ENCODE results near the gene OR2V2. TPM values are rescaled to one million over a fixed set of nuclear protein-coding genes. Genes with fewer than 3 reads are reported as not detected.
A peak's percentile ranks its signal among the peaks of the same experiment; 100 is the strongest.

The OR2V2 gene
- polyA plus RNA-seq, 1 donor from 2014 or later: not detected

- H3K27me3 ChIP-seq (ENCODE audit: insufficient read depth, low read depth, low read length): peaks cover 49% of the 10 kb centered on the region
- H3K9ac ChIP-seq (ENCODE audit: low read length): no peak overlapping the region
- H3K9me2 ChIP-seq (ENCODE audit: insufficient read depth, low read length): no peaks in the 10 kb centered on the region
- no peak overlapping the region for H3K4me2 ChIP-seq (ENCODE audit: low read length)
- H4K20me1 ChIP-seq (ENCODE audit: insufficient read depth): no peaks in the 10 kb centered on the region
- no peak for TF ChIP-seq EP300 (conservative IDR thresholded peaks at IDR 0.05; ENCODE audit: poor library complexity, severe bottlenecking)
- TF ChIP-seq POLR2AphosphoS5 (IDR thresholded peaks at IDR 0.05): no peak
- no peak for TF ChIP-seq MXI1 (conservative IDR thresholded peaks at IDR 0.05; ENCODE audit: poor library complexity, severe bottlenecking)
- no peak for TF ChIP-seq CTCF (IDR thresholded peaks at IDR 0.05; ENCODE audit: poor library complexity, severe bottlenecking)
- no peak for TF ChIP-seq RAD21 (conservative IDR thresholded peaks at IDR 0.05)
- TF ChIP-seq TAF1 (IDR thresholded peaks at IDR 0.05; ENCODE audit: low read depth): no peak
- no peak for TF ChIP-seq REST (IDR thresholded peaks at IDR 0.05; ENCODE audit: borderline replicate concordance)
- TF ChIP-seq SMC3 (conservative IDR thresholded peaks at IDR 0.05; ENCODE audit: poor library complexity): no peak
- no peak for TF ChIP-seq EZH2 (IDR thresholded peaks at IDR 0.05; ENCODE audit: borderline replicate concordance, insufficient read depth, low read length, poor library complexity, severe bottlenecking)
- H3K9me3 ChIP-seq (ENCODE audit: low read length): no peaks in the 10 kb centered on the region
- peak overlapping the region; percentile 33 for H3K4me3 ChIP-seq (ENCODE audit: low read length)
- H3K27ac ChIP-seq (ENCODE audit: low read length): no peak overlapping the region
- no peaks in the 10 kb centered on the region for H3K79me2 ChIP-seq (replicated peaks; ENCODE audit: insufficient read depth, low read length)
- H3F3A ChIP-seq (ENCODE audit: insufficient read depth, low read length, poor library complexity, severe bottlenecking): no peaks in the 10 kb centered on the region
- H3K36me3 ChIP-seq (ENCODE audit: insufficient read depth, low read length): no peaks in the 10 kb centered on the region
- no peak overlapping the region for H2AFZ ChIP-seq (ENCODE audit: low read depth, low read length)
Observed at GRCh38 chr5:181163487-181164075, 16.2 kb downstream of the OR2V2 start.

GRCh38 chr5:181164076-181164952 is 16.9 kb downstream of the OR2V2 start:
- Histone ChIP-seq H3K9me2 (ENCODE audit: insufficient read depth, low read length) (no peaks in the 10 kb centered on the region), H3F3A (ENCODE audit: insufficient read depth, low read length, poor library complexity, severe bottlenecking) (no peaks in the 10 kb centered on the region), H3K27me3 (ENCODE audit: insufficient read depth, low read depth, low read length) (peaks cover 56% of the 10 kb centered on the region), H4K20me1 (ENCODE audit: insufficient read depth) (no peaks in the 10 kb centered on the region), H3K9ac (ENCODE audit: low read length) (no peak overlapping the region), H3K9me3 (ENCODE audit: low read length) (no peaks in the 10 kb centered on the region), H3K27ac (ENCODE audit: low read length) (no peak overlapping the region), H3K36me3 (ENCODE audit: insufficient read depth, low read length) (no peaks in the 10 kb centered on the region), H3K79me2 (replicated peaks; ENCODE audit: insufficient read depth, low read length) (no peaks in the 10 kb centered on the region), H3K4me3 (ENCODE audit: low read length) (no peak overlapping the region), H2AFZ (ENCODE audit: low read depth, low read length) (no peak overlapping the region), H3K4me2 (ENCODE audit: low read length) (no peak overlapping the region)
- no peak for TF ChIP-seq REST (IDR thresholded peaks at IDR 0.05; ENCODE audit: borderline replicate concordance)
- TF ChIP-seq EP300 (conservative IDR thresholded peaks at IDR 0.05; ENCODE audit: poor library complexity, severe bottlenecking): no peak
- TF ChIP-seq MXI1 (conservative IDR thresholded peaks at IDR 0.05; ENCODE audit: poor library complexity, severe bottlenecking): no peak
- no peak for TF ChIP-seq SMC3 (conservative IDR thresholded peaks at IDR 0.05; ENCODE audit: poor library complexity)
- no peak for TF ChIP-seq CTCF (IDR thresholded peaks at IDR 0.05; ENCODE audit: poor library complexity, severe bottlenecking)
- TF ChIP-seq TAF1 (IDR thresholded peaks at IDR 0.05; ENCODE audit: low read depth): no peak
- no peak for TF ChIP-seq POLR2AphosphoS5 (IDR thresholded peaks at IDR 0.05)
- no peak for TF ChIP-seq EZH2 (IDR thresholded peaks at IDR 0.05; ENCODE audit: borderline replicate concordance, insufficient read depth, low read length, poor library complexity, severe bottlenecking)
- TF ChIP-seq RAD21 (conservative IDR thresholded peaks at IDR 0.05): no peak
